PC-3 (cell line): ENCODE measurements around the gene NFKBIA.

Source experiments
- CTCF ChIP-seq: fragments of 300-600 bp; sonication (generic); conservative IDR thresholded peaks from 2 replicates; pipeline ENCODE4 v1.5.1; 2017; ENCODE audit warnings: antibody characterized with exemption, low read depth, mild to moderate bottlenecking, low read length
- EZH2phosphoT487 ChIP-seq: fragments of 300-600 bp; sonication (generic); IDR thresholded peaks from 2 replicates; pipeline ENCODE4 v1.6.1; 2018; ENCODE audit warnings: mild to moderate bottlenecking, antibody characterized with exemption, low read length, borderline replicate concordance

GRCh38 chr14:35374263-35374712 lies 30.3 kb downstream of the NFKBIA start:
- TF ChIP-seq CTCF (no peak), EZH2phosphoT487 (no peak)
